Measurements from ENCODE around the gene LAMTOR1.

DNA sequence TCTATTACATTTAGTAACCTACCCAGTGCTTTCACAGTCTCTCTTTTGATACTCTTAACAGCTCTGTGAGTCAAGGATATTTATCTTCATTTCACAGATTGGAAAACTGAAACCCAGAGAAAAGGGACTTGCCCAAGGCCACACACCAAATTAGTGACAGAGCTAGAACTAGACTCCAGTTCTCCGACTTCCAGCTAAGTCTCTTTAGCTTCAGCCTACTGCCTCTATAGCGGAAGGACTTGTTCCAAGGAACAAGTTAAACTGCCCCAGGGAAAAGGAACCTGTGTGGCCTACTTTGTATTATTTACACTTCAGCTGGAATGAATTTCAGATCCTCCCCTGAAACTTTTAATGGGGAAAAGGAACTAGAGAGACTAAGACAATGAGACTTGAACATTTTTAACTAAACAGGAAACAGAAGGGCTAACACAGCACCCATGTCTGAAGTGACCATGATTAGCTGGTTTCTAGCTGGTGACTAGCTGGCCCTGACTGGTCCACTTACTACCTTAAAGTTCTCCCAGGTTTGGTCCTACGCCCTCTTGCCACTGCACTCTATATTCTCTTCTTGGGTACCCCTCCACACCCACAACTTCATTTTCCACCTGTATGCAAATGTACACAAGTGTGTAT lies 21.2 kb downstream of the LAMTOR1 start:
- TF ChIP-seq POLR2A (IDR thresholded peaks at IDR 0.05; ENCODE audit: low read depth, low read length) (no peak), POLR2AphosphoS5 (IDR thresholded peaks at IDR 0.05; ENCODE audit: low read depth, low read length) (no peak)
